ENCODE results near the gene SNORC. TPM values are rescaled to one million over a fixed set of nuclear protein-coding genes. Genes with fewer than 3 reads are reported as not detected.

Gene SNORC
- total and polyA plus RNA-seq, 4 donors: 0.63 to 2.1 (median 1.3) TPM

DNA sequence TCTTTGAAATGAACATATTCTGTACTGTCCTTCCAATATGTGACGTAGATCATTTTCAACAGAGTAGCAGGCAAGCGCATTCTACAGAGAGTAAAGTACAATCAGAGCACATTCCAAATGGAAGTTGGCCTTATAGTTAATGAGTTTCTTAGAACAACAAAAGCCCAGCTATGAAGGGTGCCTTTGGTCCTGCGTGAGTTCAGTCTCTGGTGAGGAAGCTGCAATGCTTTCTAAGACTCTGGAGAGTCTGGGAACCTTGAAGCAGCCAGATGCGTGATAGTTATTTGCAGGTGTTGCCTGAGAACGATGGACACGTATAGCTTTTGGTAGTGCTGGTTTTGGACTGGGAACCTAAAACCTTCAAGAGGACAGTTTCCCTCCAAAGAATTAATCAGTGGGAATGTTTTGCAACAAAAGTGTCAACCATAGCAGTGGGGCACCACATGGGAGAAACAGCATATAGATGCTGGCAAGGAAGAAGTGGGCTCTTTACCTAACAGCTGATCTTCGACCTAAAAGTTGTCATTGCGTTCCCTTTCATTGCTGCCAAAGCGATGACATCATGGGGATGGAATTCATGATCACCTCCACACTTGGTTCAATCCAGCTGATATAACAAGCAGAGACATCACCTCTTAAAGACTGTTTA, 9.3 kb upstream of the SNORC start:
- TF ChIP-seq, protein P1, sequence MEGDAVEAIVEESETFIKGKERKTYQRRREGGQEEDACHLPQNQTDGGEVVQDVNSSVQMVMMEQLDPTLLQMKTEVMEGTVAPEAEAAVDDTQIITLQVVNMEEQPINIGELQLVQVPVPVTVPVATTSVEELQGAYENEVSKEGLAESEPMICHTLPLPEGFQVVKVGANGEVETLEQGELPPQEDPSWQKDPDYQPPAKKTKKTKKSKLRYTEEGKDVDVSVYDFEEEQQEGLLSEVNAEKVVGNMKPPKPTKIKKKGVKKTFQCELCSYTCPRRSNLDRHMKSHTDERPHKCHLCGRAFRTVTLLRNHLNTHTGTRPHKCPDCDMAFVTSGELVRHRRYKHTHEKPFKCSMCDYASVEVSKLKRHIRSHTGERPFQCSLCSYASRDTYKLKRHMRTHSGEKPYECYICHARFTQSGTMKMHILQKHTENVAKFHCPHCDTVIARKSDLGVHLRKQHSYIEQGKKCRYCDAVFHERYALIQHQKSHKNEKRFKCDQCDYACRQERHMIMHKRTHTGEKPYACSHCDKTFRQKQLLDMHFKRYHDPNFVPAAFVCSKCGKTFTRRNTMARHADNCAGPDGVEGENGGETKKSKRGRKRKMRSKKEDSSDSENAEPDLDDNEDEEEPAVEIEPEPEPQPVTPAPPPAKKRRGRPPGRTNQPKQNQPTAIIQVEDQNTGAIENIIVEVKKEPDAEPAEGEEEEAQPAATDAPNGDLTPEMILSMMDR (IDR thresholded peaks at IDR 0.05; ENCODE audit: control extremely low read depth, extremely low read depth): no peak
- Histone ChIP-seq H3K4me1 (ENCODE audit: control insufficient read depth in 5 of 5, insufficient read depth in 5 of 5, low read length in 5 of 5) (no peaks in the 10 kb centered on the region), H3K27me3 (ENCODE audit: control insufficient read depth in 3 of 3, insufficient read depth in 3 of 3, low read length in 2 of 3) (no peaks in the 10 kb centered on the region), H3K9ac (ENCODE audit: insufficient read depth in 1 of 2, low read length in 2 of 2) (no peak overlapping the region), H3K9me3 (ENCODE audit: control insufficient read depth in 4 of 4, insufficient read depth in 3 of 4, low read length in 3 of 4) (no peaks in the 10 kb centered on the region), H3K27ac (ENCODE audit: low read depth in 1 of 2, low read length in 1 of 2) (no peak overlapping the region), H3K4me3 (no peak overlapping the region), H3K36me3 (ENCODE audit: control insufficient read depth in 4 of 4, insufficient read depth in 4 of 4, low read length in 4 of 4) (peaks cover 26 to 36% (median 34%) of the 10 kb centered on the region in 4 donors)
- ATAC-seq (ENCODE audit: insufficient read depth, low FRiP score) (no peak), DNase-seq (no peak)
- WGBS, 2 donors: 94 to 98% methylated on average over 9 of the region's 9 CpGs

DNA sequence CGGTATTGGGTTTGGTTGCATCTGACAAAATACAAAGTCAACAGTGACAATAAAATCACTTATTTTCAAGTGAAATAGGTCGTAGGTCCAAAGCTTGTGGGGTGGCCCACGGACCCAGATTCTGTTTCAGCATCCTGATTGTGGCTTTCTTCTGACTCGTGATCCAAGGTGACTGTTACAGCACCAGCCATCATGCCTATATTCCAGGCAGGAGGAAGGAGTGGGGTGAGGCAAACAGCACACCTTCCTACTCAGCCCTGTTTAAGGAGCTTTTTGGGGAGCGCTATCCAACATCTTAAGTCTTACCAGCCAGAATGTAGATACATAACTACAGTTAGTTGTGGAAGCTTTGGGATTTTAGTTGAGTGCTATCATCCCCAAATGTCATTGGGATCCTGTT, 8.7 kb upstream of the SNORC start:
- Histone ChIP-seq H3K27ac (ENCODE audit: low read depth in 1 of 2, low read length in 1 of 2) (no peak overlapping the region), H3K4me1 (ENCODE audit: control insufficient read depth in 5 of 5, insufficient read depth in 5 of 5, low read length in 5 of 5) (no peaks in the 10 kb centered on the region), H3K27me3 (ENCODE audit: control insufficient read depth in 3 of 3, insufficient read depth in 3 of 3, low read length in 2 of 3) (no peaks in the 10 kb centered on the region), H3K4me3 (no peak overlapping the region), H3K36me3 (ENCODE audit: control insufficient read depth in 4 of 4, insufficient read depth in 4 of 4, low read length in 4 of 4) (peaks cover 24 to 36% (median 31%) of the 10 kb centered on the region in 4 donors), H3K9ac (ENCODE audit: insufficient read depth in 1 of 2, low read length in 2 of 2) (no peak overlapping the region), H3K9me3 (ENCODE audit: control insufficient read depth in 4 of 4, insufficient read depth in 3 of 4, low read length in 3 of 4) (no peaks in the 10 kb centered on the region)
- TF ChIP-seq, protein P1 (IDR thresholded peaks at IDR 0.05; ENCODE audit: control extremely low read depth, extremely low read depth): no peak
- 95% methylated on average over 5 of the region's 5 CpGs for WGBS, 2 donors
- ATAC-seq (ENCODE audit: insufficient read depth, low FRiP score) (no peak), DNase-seq (no peak)

DNA sequence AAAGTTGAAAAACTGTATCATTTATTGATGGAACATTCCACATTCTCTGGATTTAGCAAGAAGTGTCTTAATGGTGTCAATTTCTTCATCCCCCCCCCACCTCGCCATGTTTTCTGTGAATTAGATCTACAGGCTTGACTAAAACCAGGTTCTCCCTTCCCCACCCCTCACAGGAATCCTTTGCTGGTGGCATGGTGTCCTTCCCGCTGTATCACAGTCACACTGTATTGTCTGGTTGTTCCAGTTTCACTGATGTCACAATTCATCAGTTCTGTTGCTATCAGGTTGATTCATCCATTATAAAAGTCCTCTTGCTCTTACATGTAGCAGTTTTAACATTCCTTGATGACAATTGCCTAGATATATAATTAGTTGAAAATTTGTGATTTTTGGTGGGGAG, 6.1 kb upstream of the SNORC start:
- TF ChIP-seq, protein P1 (IDR thresholded peaks at IDR 0.05; ENCODE audit: control extremely low read depth, extremely low read depth): no peak
- peaks cover 5 to 16% (median 14%) of the 10 kb centered on the region in 4 donors for H3K36me3 ChIP-seq (ENCODE audit: control insufficient read depth in 4 of 4, insufficient read depth in 4 of 4, low read length in 4 of 4)
- WGBS, 2 donors: 97 to 98% methylated on average over 2 of the region's 2 CpGs
- DNase-seq: no peak
- H3K9me3 ChIP-seq (ENCODE audit: control insufficient read depth in 4 of 4, insufficient read depth in 3 of 4, low read length in 3 of 4): no peaks in the 10 kb centered on the region
- ATAC-seq (ENCODE audit: insufficient read depth, low FRiP score): no peak
- no peak overlapping the region for H3K27ac ChIP-seq (ENCODE audit: low read depth in 1 of 2, low read length in 1 of 2)
- H3K27me3 ChIP-seq (ENCODE audit: control insufficient read depth in 3 of 3, insufficient read depth in 3 of 3, low read length in 2 of 3): no peaks in the 10 kb centered on the region
- H3K4me3 ChIP-seq: no peak overlapping the region
- H3K4me1 ChIP-seq (ENCODE audit: control insufficient read depth in 5 of 5, insufficient read depth in 5 of 5, low read length in 5 of 5): no peaks in the 10 kb centered on the region
- no peak overlapping the region for H3K9ac ChIP-seq (ENCODE audit: insufficient read depth in 1 of 2, low read length in 2 of 2)

DNA sequence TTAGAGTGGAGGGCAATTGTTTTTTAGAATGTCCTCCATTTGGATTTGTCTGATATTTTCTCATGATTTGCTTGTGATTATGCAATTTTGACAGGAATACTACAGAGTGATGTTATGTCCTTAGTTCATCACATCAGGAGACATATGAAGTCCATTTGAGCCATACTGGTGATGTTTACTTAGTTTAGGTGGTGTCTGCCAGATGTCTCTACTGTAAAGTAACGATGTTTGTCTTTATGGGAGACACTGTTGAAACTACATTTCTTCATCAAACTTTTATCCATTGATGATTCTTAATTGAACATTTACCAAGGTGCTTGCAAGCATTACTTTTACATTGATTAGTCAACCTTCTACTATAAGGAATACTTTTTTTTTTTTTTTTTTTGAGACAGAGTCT, 4.9 kb upstream of the SNORC start:
- 96 to 100% methylated on average over 1 of the region's 1 CpG for WGBS, 2 donors
- TF ChIP-seq, protein P1 (IDR thresholded peaks at IDR 0.05; ENCODE audit: control extremely low read depth, extremely low read depth): no peak
- no peak overlapping the region for H3K9ac ChIP-seq (ENCODE audit: insufficient read depth in 1 of 2, low read length in 2 of 2)
- H3K27me3 ChIP-seq (ENCODE audit: control insufficient read depth in 3 of 3, insufficient read depth in 3 of 3, low read length in 2 of 3): no peaks in the 10 kb centered on the region
- ATAC-seq (ENCODE audit: insufficient read depth, low FRiP score) (no peak), DNase-seq (no peak)
- H3K36me3 ChIP-seq (ENCODE audit: control insufficient read depth in 4 of 4, insufficient read depth in 4 of 4, low read length in 4 of 4): peaks cover 0 to 12% (median 11%) of the 10 kb centered on the region in 4 donors
- no peak overlapping the region for H3K27ac ChIP-seq (ENCODE audit: low read depth in 1 of 2, low read length in 1 of 2)
- no peak overlapping the region for H3K4me3 ChIP-seq
- no peaks in the 10 kb centered on the region for H3K9me3 ChIP-seq (ENCODE audit: control insufficient read depth in 4 of 4, insufficient read depth in 3 of 4, low read length in 3 of 4)
- H3K4me1 ChIP-seq (ENCODE audit: control insufficient read depth in 5 of 5, insufficient read depth in 5 of 5, low read length in 5 of 5): no peaks in the 10 kb centered on the region
